WTC11 (cell line): ENCODE results near the gene CAPN2. TPM values are rescaled to one million over a fixed set of nuclear protein-coding genes. Genes with fewer than 3 reads are reported as not detected.

Experiments used
- ATAC-seq: fragments of 200-7000 bp; cut with Tn5 transposase; 2 replicates; pipeline ENCODE4 v1.10.0; 2021; ENCODE audit warnings: mild to moderate bottlenecking, moderate library complexity
- CTCF ChIA-PET: fragments of 300-600 bp; sonication (Branson Sonifier 250); formaldehyde crosslinking; loops from one replicate; lab custom pipeline; 2021; ENCODE audit warnings: antibody characterized with exemption; lab: Charles Lee
- POLR2A ChIA-PET: fragments of 350-600 bp; sonication (Branson Sonifier 250); formaldehyde crosslinking; loops from one replicate; lab custom pipeline; 2021; ENCODE audit warnings: antibody characterized with exemption; lab: Charles Lee
- DNase-seq: peaks from one replicate; pipeline ENCODE4 v3.0.0; 2021; ENCODE audit warnings: low spot score
- H3K27ac Mint-ChIP-seq: 2 replicates; pipeline ENCODE4 v1.8.0; 2021; ENCODE audit warnings: mixed read lengths
- H3K27me3 Mint-ChIP-seq: 2 replicates; pipeline ENCODE4 v1.8.0; 2021; ENCODE audit warnings: low read depth, mild to moderate bottlenecking, moderate library complexity, mixed read lengths
- H3K36me3 Mint-ChIP-seq: 2 replicates; pipeline ENCODE4 v1.8.0; 2021; ENCODE audit warnings: mixed read lengths
- H3K4me1 Mint-ChIP-seq: 2 replicates; pipeline ENCODE4 v1.8.0; 2022; ENCODE audit warnings: mixed read lengths
- H3K4me3 Mint-ChIP-seq: 2 replicates; pipeline ENCODE4 v1.8.0; 2021; ENCODE audit warnings: mild to moderate bottlenecking, moderate library complexity, mixed read lengths
- H3K9me3 Mint-ChIP-seq: 2 replicates; pipeline ENCODE4 v1.8.0; 2021; ENCODE audit warnings: mixed read lengths
- AR ChIP-seq: fragments of 250-450 bp; sonication (Bioruptor Pico); IDR thresholded peaks from 2 replicates; pipeline ENCODE4 v1.9.0; 2021; ENCODE audit warnings: mild to moderate bottlenecking
- CDX4 ChIP-seq: fragments of 250-450 bp; sonication (Bioruptor Pico); IDR thresholded peaks from 2 replicates; pipeline ENCODE4 v1.9.0; 2021; ENCODE audit warnings: moderate library complexity, mild to moderate bottlenecking, inconsistent platforms, borderline replicate concordance
- ERG ChIP-seq: fragments of 250-450 bp; sonication (Bioruptor Pico); IDR thresholded peaks from 2 replicates; pipeline ENCODE4 v1.8.0; 2021; ENCODE audit warnings: mild to moderate bottlenecking
- ETV6 ChIP-seq: sonication (generic); formaldehyde crosslinking; IDR thresholded peaks from 2 replicates; pipeline ENCODE4 v1.8.1; 2022; ENCODE audit warnings: mild to moderate bottlenecking, missing genetic modification reagents
- FOXJ3 ChIP-seq: sonication (generic); formaldehyde crosslinking; IDR thresholded peaks from 2 replicates; pipeline ENCODE4 v1.9.0; 2021; ENCODE audit warnings: missing genetic modification reagents, mild to moderate bottlenecking, borderline replicate concordance
- GABPB1 ChIP-seq: sonication (generic); formaldehyde crosslinking; IDR thresholded peaks from 2 replicates; pipeline ENCODE4 v1.8.1; 2023; ENCODE audit warnings: mild to moderate bottlenecking, missing genetic modification reagents
- GTF2I ChIP-seq: fragments of 250-450 bp; sonication (Bioruptor Pico); conservative IDR thresholded peaks from 2 replicates; pipeline ENCODE4 v1.4.0; 2021; ENCODE audit warnings: mild to moderate bottlenecking
- HMGXB4 ChIP-seq: sonication (generic); formaldehyde crosslinking; IDR thresholded peaks from 2 replicates; pipeline ENCODE4 v1.8.1; 2023; ENCODE audit warnings: mild to moderate bottlenecking, moderate library complexity, missing genetic modification reagents
- IRF1 ChIP-seq: sonication (generic); formaldehyde crosslinking; IDR thresholded peaks from 2 replicates; pipeline ENCODE4 v1.8.0; 2023; ENCODE audit warnings: missing genetic modification reagents
- MLX ChIP-seq: sonication (generic); formaldehyde crosslinking; IDR thresholded peaks from 2 replicates; pipeline ENCODE4 v1.8.1; 2023; ENCODE audit warnings: mild to moderate bottlenecking, missing genetic modification reagents, moderate library complexity
- MXD4 ChIP-seq: fragments of 250-450 bp; sonication (Bioruptor Pico); IDR thresholded peaks from 2 replicates; pipeline ENCODE4 v1.8.0; 2021; ENCODE audit warnings: mild to moderate bottlenecking, moderate library complexity, borderline replicate concordance
- NR1H2 ChIP-seq: sonication (generic); formaldehyde crosslinking; IDR thresholded peaks from 2 replicates; pipeline ENCODE4 v1.9.0; 2021; ENCODE audit warnings: mild to moderate bottlenecking, moderate library complexity, missing genetic modification reagents
- NR3C1 ChIP-seq: sonication (generic); formaldehyde crosslinking; conservative IDR thresholded peaks from 2 replicates; pipeline ENCODE4 v1.8.1; 2023; ENCODE audit warnings: low read depth, mild to moderate bottlenecking, missing genetic modification reagents
- OVOL2 ChIP-seq: fragments of 250-450 bp; sonication (Bioruptor Pico); IDR thresholded peaks from 2 replicates; pipeline ENCODE4 v1.9.0; 2021; ENCODE audit warnings: mild to moderate bottlenecking, borderline replicate concordance
- RORB ChIP-seq: fragments of 250-450 bp; sonication (Bioruptor Pico); IDR thresholded peaks from 2 replicates; pipeline ENCODE4 v1.9.0; 2021; ENCODE audit warnings: mild to moderate bottlenecking
- ZNF121 ChIP-seq: sonication (generic); formaldehyde crosslinking; IDR thresholded peaks from 2 replicates; pipeline ENCODE4 v1.8.0; 2023; ENCODE audit warnings: missing genetic modification reagents
- ZNF263 ChIP-seq: sonication (generic); formaldehyde crosslinking; IDR thresholded peaks from 2 replicates; pipeline ENCODE4 v1.8.1; 2022; ENCODE audit warnings: low read depth, mild to moderate bottlenecking, moderate library complexity, missing genetic modification reagents
- ZNF416 ChIP-seq: fragments of 250-450 bp; sonication (Bioruptor Pico); IDR thresholded peaks from 2 replicates; pipeline ENCODE4 v1.9.0; 2021; ENCODE audit warnings: mild to moderate bottlenecking, inconsistent platforms
- ZSCAN18 ChIP-seq: fragments of 250-450 bp; sonication (Bioruptor Pico); IDR thresholded peaks from 2 replicates; pipeline ENCODE4 v2.1.2; 2022; ENCODE audit warnings: mild to moderate bottlenecking, moderate library complexity
- total RNA-seq: library from RNA; stranded (reverse); gene quantifications from 3 replicates; pipeline ENCODE4 v1.2.3, GENCODE V29; 2021

Gene CAPN2
- total RNA-seq, 1 experiment from 2014 or later: 21.3 TPM

GRCh38 chr1:223720971-223721591, 8.7 kb downstream of the CAPN2 start:
- CTCF ChIA-PET: interaction anchor here (4.2 kb wide), 1 partner anchor 29 kb away, joined by 31 read pairs; no protein-coding TSS in a partner anchor
- no peak for DNase-seq
- Mint-ChIP-seq H3K4me1 (peaks cover 38% of the 10 kb centered on the region), H3K27me3 (peaks cover 94% of the 10 kb centered on the region), H3K36me3 (peaks cover 10% of the 10 kb centered on the region; the same call in 1 of the 2 replicates), H3K27ac (no peak overlapping the region), H3K4me3 (no peak overlapping the region), H3K9me3 (no peaks in the 10 kb centered on the region)
- POLR2A ChIA-PET: interaction anchor here (1.0 kb wide), 1 partner anchor 9 kb away, joined by 3 read pairs; no protein-coding TSS in a partner anchor
- ATAC-seq: no peak
- TF ChIP-seq FOXJ3 (CRISPR knock-in tag) (no peak), GABPB1 (CRISPR knock-in tag) (0 out of 2 replicates have a peak, but pooled peaks have one; percentile 28)

GRCh38 chr1:223721658-223722607, 9.6 kb downstream of the CAPN2 start:
- H3K9me3 Mint-ChIP-seq: no peaks in the 10 kb centered on the region
- peaks cover 93% of the 10 kb centered on the region for H3K27me3 Mint-ChIP-seq
- DNase-seq (no peak), ATAC-seq (no peak)
- CTCF ChIA-PET: no interaction called here
- TF ChIP-seq ZNF121 (CRISPR knock-in tag) (peak; percentile 97), GTF2I (CRISPR knock-in tag) (no peak)
- no peak overlapping the region for H3K27ac Mint-ChIP-seq
- H3K4me3 Mint-ChIP-seq: no peak overlapping the region
- peaks cover 46% of the 10 kb centered on the region for H3K4me1 Mint-ChIP-seq
- H3K36me3 Mint-ChIP-seq: peaks cover 10% of the 10 kb centered on the region; the same call in 1 of the 2 replicates
- POLR2A ChIA-PET: no interaction called here

- H3K36me3 Mint-ChIP-seq: peaks cover 13% of the 10 kb centered on the region
- ATAC-seq (no peak), DNase-seq (no peak)
- ChIA-PET POLR2A (no interaction called here), CTCF (interaction anchor here (1.1 kb wide), 1 partner anchor 26 kb away, joined by 3 read pairs; no protein-coding TSS in a partner anchor)
- peaks cover 93% of the 10 kb centered on the region for H3K27me3 Mint-ChIP-seq
- H3K4me3 Mint-ChIP-seq: no peak overlapping the region
- H3K4me1 Mint-ChIP-seq: peaks cover 45% of the 10 kb centered on the region
- H3K27ac Mint-ChIP-seq: no peak overlapping the region
- H3K9me3 Mint-ChIP-seq: no peaks in the 10 kb centered on the region
- TF ChIP-seq HMGXB4 (CRISPR knock-in tag) (no peak), ERG (CRISPR knock-in tag) (no peak), NR3C1 (CRISPR knock-in tag) (no peak), IRF1 (CRISPR knock-in tag) (no peak), FOXJ3 (CRISPR knock-in tag) (no peak), ETV6 (CRISPR knock-in tag) (no peak), ZSCAN18 (no peak), AR (no peak), NR1H2 (CRISPR knock-in tag) (no peak), CDX4 (CRISPR knock-in tag) (no peak), MXD4 (CRISPR knock-in tag) (no peak), OVOL2 (no peak), ZNF416 (CRISPR knock-in tag) (no peak), MLX (CRISPR knock-in tag) (no peak), ZNF263 (CRISPR knock-in tag) (no peak), RORB (CRISPR knock-in tag) (no peak)
Observed at GRCh38 chr1:223723351-223723904, 11.1 kb downstream of the CAPN2 start.
